Bronchus fibroblast of lung (primary cell): Measurements from ENCODE around the gene EEF1AKMT3. TPM values are rescaled to one million over a fixed set of nuclear protein-coding genes. Genes with fewer than 3 reads are reported as not detected.

Experiments used
- total RNA-seq: library from RNA; depleted of rRNA; stranded (reverse); fragments of >200 nt; gene quantifications from 2 replicates; pipeline ENCODE4 v1.2.3, GENCODE V29; 2015

EEF1AKMT3 gene
- 3.9 and 5.4 TPM in 2 replicates for total RNA-seq

DNA sequence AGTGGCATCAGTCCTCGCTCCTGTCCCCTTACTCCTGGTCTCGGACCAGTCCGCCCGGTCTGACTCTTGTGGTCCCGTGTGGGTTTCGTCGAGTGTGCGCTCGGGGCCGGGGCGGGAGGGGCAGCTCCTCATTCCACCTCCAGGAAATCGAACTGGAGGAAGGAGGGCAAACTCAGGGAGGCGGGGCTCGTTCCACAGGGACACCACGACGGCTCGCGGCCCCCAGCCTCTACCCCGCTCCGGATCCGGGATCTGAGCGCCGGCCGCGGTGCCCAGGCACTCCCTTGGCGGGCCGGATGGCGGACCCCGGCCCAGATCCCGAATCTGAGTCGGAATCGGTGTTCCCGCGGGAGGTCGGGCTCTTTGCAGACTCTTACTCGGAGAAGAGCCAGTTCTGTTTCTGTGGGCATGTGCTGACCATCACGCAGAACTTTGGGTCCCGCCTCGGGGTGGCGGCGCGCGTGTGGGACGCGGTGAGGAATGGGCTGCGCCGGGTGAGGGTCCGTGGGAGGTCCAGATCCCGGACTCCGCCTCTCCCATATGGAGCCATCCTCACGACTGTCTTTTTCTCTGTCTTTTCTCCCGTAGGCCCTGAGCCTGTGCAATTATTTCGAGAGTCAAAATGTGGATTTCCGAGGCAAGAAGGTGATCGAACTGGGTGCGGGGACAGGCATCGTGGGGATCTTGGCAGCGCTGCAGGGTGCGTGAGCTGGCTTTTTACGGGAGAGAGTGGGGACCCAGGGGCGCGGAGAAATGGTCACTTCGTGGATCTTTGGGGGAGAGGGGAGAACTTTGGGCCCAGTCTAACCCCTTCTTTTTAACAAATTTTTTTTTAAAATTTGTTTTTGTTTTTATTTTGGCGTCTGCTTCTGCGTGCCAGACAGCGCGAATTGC, at the start of gene EEF1AKMT3:
TSS of gene EEF1AKMT3 (plus strand) at position 186 of the 894 bp plus-strand sequence. CDS start at position 297, 111 bp downstream.

DNA sequence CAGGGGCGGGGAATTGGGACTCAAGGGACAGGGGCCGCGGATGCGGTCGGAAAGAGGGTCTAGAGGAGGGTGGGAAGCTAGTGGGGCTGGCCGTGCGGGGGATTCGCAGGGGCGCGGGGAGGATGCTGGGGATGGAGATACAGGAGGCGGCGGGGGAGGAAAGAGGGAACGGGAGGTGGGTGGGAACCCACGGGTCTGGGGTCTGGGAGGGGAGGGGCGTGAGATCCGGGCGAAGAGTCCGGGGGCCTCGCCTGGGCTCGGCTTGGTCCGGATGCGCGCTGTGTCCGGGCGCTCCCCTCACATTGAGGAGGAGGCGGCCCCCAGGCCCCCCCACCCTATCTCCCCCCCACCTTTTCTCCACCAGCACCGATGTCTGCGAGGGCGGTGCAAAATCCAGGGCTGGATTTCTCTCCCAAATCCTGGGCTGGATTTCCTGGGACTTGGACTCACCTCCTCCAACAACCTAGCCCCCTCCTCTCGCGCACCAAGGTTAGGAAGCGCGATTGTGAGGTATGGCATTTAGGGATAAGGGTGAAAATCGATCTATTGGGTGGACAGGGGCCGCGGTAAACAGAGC, 33.7 kb upstream of the EEF1AKMT3 start, which contains the start of gene AGAP2:
TSS of gene AGAP2 (minus strand) at position 82 of the 577 bp plus-strand sequence. CDS start 496 bp downstream, outside the sequence.

DNA sequence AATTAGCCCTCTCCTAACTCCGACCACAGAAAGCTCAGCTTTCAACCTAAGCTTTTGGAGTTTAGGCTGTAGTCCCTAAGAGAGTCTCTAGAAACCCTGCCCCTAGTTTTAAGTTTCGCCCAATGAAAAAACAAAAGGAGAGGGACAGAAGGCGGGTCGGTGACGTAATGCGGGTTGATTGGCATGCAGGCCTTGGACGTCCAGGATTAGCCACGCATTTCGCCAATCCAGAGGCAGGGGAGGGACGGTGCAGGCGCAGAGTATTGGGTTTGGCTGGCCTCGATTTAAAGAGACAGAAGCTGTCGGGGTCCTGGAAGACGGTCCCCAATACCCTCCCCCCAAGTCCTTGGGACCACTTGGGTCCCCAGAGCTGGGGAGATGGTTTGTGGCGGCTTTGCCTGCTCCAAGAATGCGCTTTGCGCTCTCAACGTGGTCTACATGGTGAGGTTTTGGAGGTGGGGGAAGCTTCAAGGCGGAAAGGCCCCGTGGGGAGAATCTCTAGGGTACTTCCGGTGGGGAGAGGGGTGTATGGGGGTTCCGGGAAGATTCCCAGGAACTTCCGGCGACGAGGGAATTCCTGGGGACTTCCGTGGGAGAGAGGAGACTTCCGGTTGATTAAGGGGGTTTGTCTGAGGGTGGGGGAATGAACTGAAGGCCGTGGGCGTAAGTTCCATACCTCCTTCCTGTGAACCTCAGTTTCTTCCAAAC, 27.5 kb upstream of the EEF1AKMT3 start, which contains the start of gene TSPAN31:
TSS of gene TSPAN31 (plus strand) at position 263 of the 708 bp plus-strand sequence. CDS start at position 379, 116 bp downstream.

DNA sequence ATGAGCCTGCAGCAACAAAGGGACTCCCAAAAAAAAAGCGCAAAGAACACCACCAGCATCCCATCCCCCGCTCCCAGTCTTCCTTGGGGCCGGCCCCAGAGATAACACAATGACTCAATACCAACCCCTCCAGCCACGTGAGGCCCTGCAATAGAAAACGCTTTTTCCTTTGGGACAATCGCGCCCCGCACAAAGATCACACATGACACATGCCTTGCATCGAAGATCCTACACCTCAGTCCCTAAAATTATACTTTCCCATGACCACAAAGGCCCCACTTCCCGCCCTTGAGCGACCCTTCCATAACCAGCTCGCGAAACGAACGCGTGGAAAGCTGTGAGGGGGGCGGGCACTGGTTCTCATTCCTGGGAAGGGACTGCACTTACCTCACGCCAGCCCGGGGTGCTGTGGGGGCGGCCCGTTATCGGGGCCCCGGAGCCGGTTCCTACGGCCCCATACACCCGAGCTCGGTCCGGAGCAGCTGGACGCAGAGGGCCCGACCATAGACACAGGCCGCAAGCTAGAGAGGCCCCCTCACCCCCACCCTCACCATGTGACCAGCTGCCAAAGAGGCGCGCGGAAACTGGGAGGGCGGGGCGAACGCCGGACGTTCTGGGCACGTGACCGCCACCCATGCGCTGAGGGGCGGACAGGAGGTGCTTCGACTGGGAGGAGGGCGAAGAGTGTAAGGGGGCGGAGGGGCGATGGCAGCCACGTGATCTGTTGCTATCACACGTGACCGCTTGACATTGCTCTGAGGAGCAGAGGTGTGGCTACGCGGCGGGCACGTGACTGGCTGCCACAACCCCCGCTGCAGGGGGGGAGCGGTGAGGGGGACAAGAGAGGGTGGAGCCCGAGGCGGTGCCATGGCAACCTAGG, 20.4 kb upstream of the EEF1AKMT3 start, which contains the start of gene CDK4:
TSS of gene CDK4 (minus strand) at position 523 of the 880 bp plus-strand sequence. CDS start 593 bp downstream, outside the sequence.

DNA sequence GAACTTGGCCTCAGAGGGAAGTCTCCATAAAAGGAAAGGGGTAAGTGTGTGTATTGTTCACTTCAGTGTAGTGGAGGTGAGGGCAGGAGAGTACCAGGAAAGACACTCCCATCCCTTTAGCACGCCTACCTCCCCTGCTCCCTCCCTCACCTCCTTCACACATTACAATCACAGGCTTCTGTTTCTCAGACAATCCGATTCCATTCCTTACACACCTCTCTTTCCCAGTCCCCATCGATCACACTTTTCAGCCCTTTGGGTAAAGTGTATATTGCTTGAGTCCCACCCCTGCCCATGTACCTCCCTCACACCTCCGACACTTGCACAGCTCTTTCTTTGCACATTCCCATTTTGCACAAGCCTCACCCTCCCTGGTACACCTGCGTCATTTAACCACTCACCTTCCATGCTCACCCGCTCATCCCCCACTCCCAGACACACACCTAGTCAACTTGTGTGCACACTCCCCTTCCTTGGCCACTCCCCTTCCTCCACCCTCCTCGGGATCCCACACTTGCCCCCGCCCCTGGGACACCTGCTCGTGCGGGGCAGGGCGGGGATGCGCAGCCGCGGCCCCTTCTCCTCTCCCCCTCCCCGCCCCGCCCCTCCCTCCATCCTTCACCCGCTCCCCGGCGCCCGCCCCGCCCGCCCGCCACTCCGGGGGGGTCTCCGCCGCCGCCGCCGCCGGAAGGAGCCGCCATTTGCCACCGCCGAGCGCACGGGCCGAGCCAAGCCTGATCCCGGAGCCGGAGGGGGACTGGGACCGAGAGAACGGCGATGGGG, 17.8 kb upstream of the EEF1AKMT3 start, which contains the start of gene MARCHF9:
TSS of gene MARCHF9 (plus strand) at position 693 of the 783 bp plus-strand sequence. CDS start 426 bp downstream, outside the sequence.

DNA sequence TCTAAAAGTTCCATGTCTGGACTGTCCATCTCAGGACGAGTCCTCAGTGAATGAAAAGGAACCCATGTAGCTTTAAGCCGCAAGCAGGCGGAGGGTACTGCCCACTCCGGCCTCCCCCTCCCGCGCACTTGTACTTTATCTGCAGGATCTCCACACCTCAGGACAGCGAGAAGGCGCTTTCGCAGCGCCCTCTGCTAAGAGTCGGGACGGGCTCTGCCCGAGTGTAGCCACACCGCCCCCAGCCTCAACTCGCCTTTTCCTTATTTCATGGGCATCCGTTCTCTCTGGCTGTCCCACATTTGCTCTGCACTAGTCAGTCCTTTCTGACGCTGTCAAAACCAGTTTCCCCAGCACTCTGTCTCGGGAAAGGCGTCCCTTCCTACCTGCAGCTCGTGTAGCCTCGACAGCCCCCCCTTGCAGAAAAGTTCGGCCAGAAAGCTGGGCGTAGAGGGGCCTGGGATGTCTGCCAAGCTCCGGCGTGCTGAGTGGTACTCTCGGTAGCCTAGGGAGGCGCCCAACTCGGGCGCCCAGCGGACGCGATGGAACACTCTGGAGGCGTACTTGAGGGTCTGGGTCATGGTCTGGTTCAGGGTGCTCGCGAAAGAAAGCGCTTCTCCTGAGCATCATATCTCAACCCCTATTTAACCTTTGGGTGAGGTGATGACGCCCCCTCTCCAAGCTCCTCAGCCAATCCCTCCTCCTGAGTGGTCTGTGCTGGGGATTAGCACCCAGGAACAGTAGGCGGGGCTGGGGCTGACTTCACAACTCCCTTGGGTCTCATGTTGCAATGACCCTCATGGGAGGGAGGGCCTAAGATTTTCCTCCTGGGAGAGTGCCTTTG, 5.7 kb upstream of the EEF1AKMT3 start, which contains the start of gene CYP27B1:
TSS of gene CYP27B1 (minus strand) at position 615 of the 841 bp plus-strand sequence. CDS start at position 578, 37 bp downstream.

DNA sequence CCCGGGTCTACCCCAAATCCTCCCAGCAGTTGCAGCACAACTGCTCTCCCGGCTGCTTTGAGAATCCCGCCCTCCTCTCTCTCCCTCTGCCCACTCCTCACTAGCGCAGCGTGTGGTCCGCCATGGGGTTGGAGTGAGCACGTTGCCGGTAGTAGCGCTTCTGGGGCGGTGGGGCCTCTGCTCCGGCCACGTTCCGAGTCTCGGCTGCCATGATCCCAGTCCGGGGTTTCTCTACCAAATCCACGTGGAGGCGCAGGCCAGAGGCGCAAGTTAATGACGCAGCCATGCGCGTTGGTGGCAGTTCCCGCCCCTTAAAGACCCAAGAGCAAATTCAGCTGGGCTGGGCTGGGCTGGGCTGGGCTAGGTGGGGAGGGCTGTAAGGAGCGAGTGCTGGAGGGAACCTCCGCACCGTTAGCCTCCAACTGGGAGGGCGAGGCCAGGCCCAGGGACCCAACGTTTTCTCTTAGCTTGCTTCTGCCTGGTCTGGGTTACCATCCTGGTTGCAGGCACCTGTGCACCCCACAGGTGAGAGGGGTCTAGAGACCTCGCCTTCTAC, 463 bp upstream of the EEF1AKMT3 start, which contains the start of gene METTL1:
TSS of gene METTL1 (minus strand) at position 233 of the 556 bp plus-strand sequence. CDS start at position 211, 22 bp downstream.

DNA sequence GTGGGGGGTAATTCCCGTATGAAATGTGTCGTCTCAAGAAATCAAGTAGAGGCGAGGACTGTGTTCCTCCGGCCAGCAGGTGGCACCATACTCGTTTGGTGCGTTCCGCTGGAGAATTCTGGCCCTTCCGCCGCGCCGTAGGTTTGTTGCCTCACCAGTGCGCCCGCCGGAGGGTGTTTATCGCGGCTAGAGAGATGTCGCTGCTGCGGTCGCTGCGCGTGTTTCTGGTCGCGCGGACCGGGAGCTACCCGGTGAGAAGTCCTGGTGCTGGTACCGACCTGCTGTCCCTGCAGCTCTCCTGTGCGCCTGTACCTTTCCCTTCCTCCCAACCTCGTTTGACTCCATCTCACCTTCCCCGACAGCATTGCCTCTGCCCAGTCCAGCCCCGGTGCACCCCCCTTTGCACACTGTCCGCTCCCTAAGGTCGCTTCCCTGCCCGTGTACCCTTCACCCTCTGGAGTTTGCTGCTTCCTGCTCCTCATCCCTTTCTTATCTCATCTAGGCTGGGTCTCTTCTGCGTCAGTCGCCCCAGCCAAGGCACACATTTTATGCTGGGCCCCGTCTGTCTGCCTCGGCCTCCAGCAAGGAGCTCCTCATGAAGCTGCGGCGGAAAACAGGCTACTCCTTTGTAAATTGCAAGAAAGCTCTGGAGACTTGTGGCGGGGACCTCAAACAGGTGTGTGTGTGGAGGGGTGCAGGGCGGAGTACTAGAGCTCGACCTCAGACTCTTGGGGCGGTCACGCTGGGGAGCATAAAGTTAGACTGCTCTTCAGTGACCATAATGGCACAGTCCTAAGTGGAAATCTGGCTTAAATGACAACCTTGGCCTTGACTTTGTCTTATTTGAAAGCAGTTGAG, 10.4 kb downstream of the EEF1AKMT3 start, which contains the start of gene TSFM:
TSS of gene TSFM (plus strand) at position 180 of the 858 bp plus-strand sequence. CDS start at position 195, 15 bp downstream.

Other genes with a start within 250 kb of the EEF1AKMT3 start
- 4.7 and 9.4 TPM in 2 replicates for gene MBD6, start 249.8 kb upstream of the EEF1AKMT3 start, total RNA-seq
- 166 and 209 TPM in 2 replicates for gene DCTN2, start 225.4 kb upstream of the EEF1AKMT3 start, total RNA-seq
- gene KIF5A, start 222.6 kb upstream of the EEF1AKMT3 start, total RNA-seq = 0.45 and 0.50 TPM in 2 replicates
- gene PIP4K2C, start 181.4 kb upstream of the EEF1AKMT3 start, total RNA-seq = 12.2 and 14.3 TPM in 2 replicates
- 21.0 and 22.1 TPM in 2 replicates for gene DTX3, start 167.8 kb upstream of the EEF1AKMT3 start, total RNA-seq
- 15.6 and 16.5 TPM in 2 replicates for gene ARHGEF25, start 161.2 kb upstream of the EEF1AKMT3 start, total RNA-seq
- gene B4GALNT1, start 139.4 kb upstream of the EEF1AKMT3 start, total RNA-seq = 1.3 and 1.7 TPM in 2 replicates
- 144 and 160 TPM in 2 replicates for gene OS9, start 78.5 kb upstream of the EEF1AKMT3 start, total RNA-seq
- gene AGAP2, start 33.9 kb upstream of the EEF1AKMT3 start, total RNA-seq = under 0.01 and 0.15 TPM in 2 replicates
- 47.7 and 49.4 TPM in 2 replicates for gene TSPAN31, start 27.6 kb upstream of the EEF1AKMT3 start, total RNA-seq
- gene CDK4, start 20.3 kb upstream of the EEF1AKMT3 start, total RNA-seq = 202 and 252 TPM in 2 replicates
- gene MARCHF9, start 17.5 kb upstream of the EEF1AKMT3 start, total RNA-seq = 2.2 and 2.4 TPM in 2 replicates
- 0.15 and 1.7 TPM in 2 replicates for gene CYP27B1, start 5.5 kb upstream of the EEF1AKMT3 start, total RNA-seq
- gene METTL1, start 509 bp upstream of the EEF1AKMT3 start, total RNA-seq = 15.3 and 16.1 TPM in 2 replicates
- 30.8 and 31.8 TPM in 2 replicates for gene TSFM, start 10.2 kb downstream of the EEF1AKMT3 start, total RNA-seq
- 0.34 and 0.89 TPM in 2 replicates for gene AVIL, start 46.1 kb downstream of the EEF1AKMT3 start, total RNA-seq
- 119 and 130 TPM in 2 replicates for gene CTDSP2, start 74.1 kb downstream of the EEF1AKMT3 start, total RNA-seq
- 13.1 and 17.1 TPM in 2 replicates for gene ATP23, start 169.0 kb downstream of the EEF1AKMT3 start, total RNA-seq